Nephron (organoid): Measurements from ENCODE around the gene MAST1.
"Not testable (repeated sequence)": the region's sequence is repeated elsewhere in the genome, so short reads cannot be mapped to it uniquely, and the experiment has no call there.

Experiments used
- H3K27ac Mint-ChIP-seq, 3 experiments: 2 replicates each; pipeline ENCODE4 v1.8.0; 2020; ENCODE audit warnings: mixed read lengths in 3 of 3, mild to moderate bottlenecking in 2 of 3, moderate library complexity in 1 of 3
- H3K27me3 Mint-ChIP-seq: 2 replicates; pipeline ENCODE4 v1.8.0; 2021; ENCODE audit warnings: low read depth, mild to moderate bottlenecking, moderate library complexity, mixed read lengths
- H3K36me3 Mint-ChIP-seq: 2 replicates; pipeline ENCODE4 v1.8.0; 2020; ENCODE audit warnings: low read depth, mixed read lengths
- H3K4me1 Mint-ChIP-seq: 2 replicates; pipeline ENCODE4 v1.8.0; 2020; ENCODE audit warnings: mixed read lengths
- H3K4me3 Mint-ChIP-seq, 3 experiments: 2 replicates each; pipeline ENCODE4 v1.8.0; 2020; ENCODE audit warnings: mild to moderate bottlenecking in 3 of 3, mixed read lengths in 3 of 3, moderate library complexity in 2 of 3
- H3K9me3 Mint-ChIP-seq: 2 replicates; pipeline ENCODE4 v1.8.0; 2020; ENCODE audit warnings: mixed read lengths
- CTCF ChIP-seq, 3 experiments: fragments of 200-600 bp; sonication (generic); IDR thresholded peaks; one replicate each; pipeline ENCODE4 v1.5.0; 2021; ENCODE audit warnings: antibody characterized with exemption in 3 of 3; ENCODE audit not compliant: unreplicated experiment in 3 of 3

The MAST1 gene

GRCh38 chr19:12843999-12844732 is 5.9 kb downstream of the MAST1 start:
- Mint-ChIP-seq H3K4me1 (peaks cover 19% of the 10 kb centered on the region), H3K27ac (no peak overlapping the region)
- TF ChIP-seq CTCF (IDR thresholded peaks at IDR 0.05; ENCODE audit: unreplicated experiment in 3 of 3), result no peak

GRCh38 chr19:12846613-12847012 is 8.3 kb downstream of the MAST1 start:
- not testable (repeated sequence) for H3K36me3 Mint-ChIP-seq, H3K9me3 Mint-ChIP-seq, H3K4me3 Mint-ChIP-seq, H3K4me1 Mint-ChIP-seq, H3K27ac Mint-ChIP-seq
- H3K27me3 Mint-ChIP-seq, result peaks cover 12% of the 10 kb centered on the region

More at GRCh38 chr19:12843999-12844732, 5.9 kb downstream of the MAST1 start:
- no peaks in the 10 kb centered on the region for H3K9me3 Mint-ChIP-seq
- H3K27me3 Mint-ChIP-seq, result peaks cover 37% of the 10 kb centered on the region
- no peaks in the 10 kb centered on the region for H3K36me3 Mint-ChIP-seq
- no peak overlapping the region for H3K4me3 Mint-ChIP-seq

GRCh38 chr19:12847159-12848139 is 9.1 kb downstream of the MAST1 start:
- no peak overlapping the region for H3K27ac Mint-ChIP-seq
- H3K27me3 Mint-ChIP-seq, result peaks cover 6% of the 10 kb centered on the region
- no peaks in the 10 kb centered on the region for H3K4me1 Mint-ChIP-seq
- H3K4me3 Mint-ChIP-seq, result peak overlapping the region in 2 of 3 experiments; percentile 51 to 69
- peak; percentile 100 for TF ChIP-seq CTCF (IDR thresholded peaks at IDR 0.05; ENCODE audit: unreplicated experiment in 3 of 3)
- no peaks in the 10 kb centered on the region for H3K9me3 Mint-ChIP-seq
- H3K36me3 Mint-ChIP-seq, result no peaks in the 10 kb centered on the region

- no peak overlapping the region for H3K4me3 Mint-ChIP-seq
- peaks cover 6% of the 10 kb centered on the region for H3K9me3 Mint-ChIP-seq
- no peaks in the 10 kb centered on the region for H3K4me1 Mint-ChIP-seq
- no peaks in the 10 kb centered on the region for H3K36me3 Mint-ChIP-seq
- TF ChIP-seq CTCF (IDR thresholded peaks at IDR 0.05; ENCODE audit: unreplicated experiment in 3 of 3), result no peak
- peaks cover 5% of the 10 kb centered on the region for H3K27me3 Mint-ChIP-seq
- H3K27ac Mint-ChIP-seq, result no peak overlapping the region
These were observed 18.3 kb downstream of the MAST1 start for GRCh38 chr19:12856653-12857052.

GRCh38 chr19:12858041-12858928 is 20.0 kb downstream of the MAST1 start:
- no peak overlapping the region for H3K4me3 Mint-ChIP-seq
- no peaks in the 10 kb centered on the region for H3K36me3 Mint-ChIP-seq
- H3K9me3 Mint-ChIP-seq, result peaks cover 6% of the 10 kb centered on the region
- H3K27ac Mint-ChIP-seq, result no peak overlapping the region
- H3K4me1 Mint-ChIP-seq, result no peaks in the 10 kb centered on the region
- no peak for TF ChIP-seq CTCF (IDR thresholded peaks at IDR 0.05; ENCODE audit: unreplicated experiment in 3 of 3)
- H3K27me3 Mint-ChIP-seq, result peaks cover 5% of the 10 kb centered on the region
